Natural killer cell (primary cell): ENCODE measurements around the gene FAM219A. TPM values are rescaled to one million over a fixed set of nuclear protein-coding genes. Genes with fewer than 3 reads are reported as not detected.

ENCODE experiments used
- ATAC-seq, 3 donors: fragments of 150-1000 bp in 2 of 3; fragments of 200-7000 bp in 1 of 3; cut with Tn5 transposase; 1 replicate in 1 of 3; 2 replicates in 2 of 3; pipeline ENCODE4 v1.10.0; 2021; ENCODE audit warnings: mild to moderate bottlenecking in 2 of 3, moderate library complexity in 2 of 3
- DNase-seq, 2 donors: peaks; one replicate each; pipeline versions ENCODE4 v3.0.0 to v3.0.0-alpha.2; 2013 to 2021; ENCODE audit warnings: mixed read lengths in 1 of 2
- H3K27ac ChIP-seq: one replicate; pipeline ENCODE4 v1.5.1; 2013; ENCODE audit warnings: mild to moderate bottlenecking, low read length
- H3K27me3 ChIP-seq: one replicate; pipeline ENCODE4 v1.6.1; 2013; ENCODE audit warnings: low read length; ENCODE audit not compliant: control insufficient read depth, insufficient read depth
- H3K36me3 ChIP-seq: one replicate; pipeline ENCODE4 v1.6.1; 2013; ENCODE audit warnings: low read length; ENCODE audit not compliant: control insufficient read depth, insufficient read depth
- H3K4me1 ChIP-seq: one replicate; pipeline ENCODE4 v1.6.1; 2013; ENCODE audit warnings: low read length; ENCODE audit not compliant: control insufficient read depth, insufficient read depth
- H3K4me3 ChIP-seq: one replicate; pipeline ENCODE4 v1.5.1; 2013; ENCODE audit warnings: low read length
- H3K9me3 ChIP-seq: one replicate; pipeline ENCODE4 v1.6.1; 2013; ENCODE audit warnings: low read length; ENCODE audit not compliant: control insufficient read depth, insufficient read depth
- H3K27ac Mint-ChIP-seq, 2 donors: one replicate each; pipeline ENCODE4 v1.8.0; 2022; ENCODE audit warnings: mild to moderate bottlenecking in 2 of 2, mixed read lengths in 2 of 2, moderate library complexity in 1 of 2
- H3K27me3 Mint-ChIP-seq, 2 donors: one replicate each; pipeline ENCODE4 v1.8.0; 2022; ENCODE audit warnings: low read depth in 2 of 2, mixed read lengths in 2 of 2
- H3K36me3 Mint-ChIP-seq: one replicate; pipeline ENCODE4 v1.8.0; 2022; ENCODE audit warnings: mixed read lengths
- H3K4me1 Mint-ChIP-seq, 2 donors: one replicate each; pipeline ENCODE4 v1.8.0; 2022; ENCODE audit warnings: mixed read lengths in 2 of 2
- H3K4me3 Mint-ChIP-seq: one replicate; pipeline ENCODE4 v1.8.0; 2022; ENCODE audit warnings: mild to moderate bottlenecking, moderate library complexity, mixed read lengths
- H3K9me3 Mint-ChIP-seq, 2 donors: one replicate each; pipeline ENCODE4 v1.8.0; 2022; ENCODE audit warnings: mixed read lengths in 2 of 2
- WGBS: methylation state at CpG from one replicate; pipeline ENCODE4 v1.1.7; 2013; ENCODE audit warnings: missing lambda C conversion rate; ENCODE audit not compliant: insufficient coverage; 5-methylcytosine and 5-hydroxymethylcytosine counted together
- intact Hi-C: fragments of 100-400 bp; cut with micrococcal nuclease; formaldehyde crosslinking; loops from one replicate; pipeline ENCODE4 v1.14.2; 2022
- total RNA-seq, 4 donors: library from RNA; stranded (reverse); fragments of 120-200 nt in 1 of 4; gene quantifications; one replicate each; pipeline versions ENCODE4 v1.2.3 to v1.2.4, GENCODE V29; 2013 to 2022
- TF ChIP-seq, protein P1 (sequence below): fragments of 200-600 bp; IDR thresholded peaks from one replicate; pipeline ENCODE4 v1.8.0; 2022; ENCODE audit warnings: antibody characterized with exemption

Gene FAM219A
- total RNA-seq, 3 donors from 2014 or later (not counting 1 experiment from before 2014, with no cell fraction given) = 18.9 to 20.6 (median 19.2) TPM

DNA sequence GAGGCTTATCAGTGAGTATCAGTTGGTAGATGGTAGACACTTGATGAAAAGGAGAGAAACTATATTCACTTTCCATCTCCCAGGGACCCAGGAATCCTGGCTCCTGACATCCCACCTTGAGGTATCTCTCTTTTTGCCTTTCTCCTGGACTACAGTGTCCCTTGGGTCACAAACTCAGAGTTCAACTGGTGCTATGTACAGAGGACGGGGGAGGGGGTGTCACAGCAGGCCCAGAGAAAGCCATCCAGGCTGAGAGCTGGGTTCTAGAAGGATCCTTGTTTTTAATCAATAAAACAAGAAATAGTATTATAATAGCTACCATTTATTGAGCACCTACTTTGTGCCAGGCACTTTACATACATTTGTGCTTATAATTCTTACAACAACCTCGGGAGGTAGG lies 92.0 kb downstream of the FAM219A start:
- Histone ChIP-seq H3K4me1 (no peaks in the 10 kb centered on the region), H3K27me3 (no peaks in the 10 kb centered on the region), H3K4me3 (no peak overlapping the region), H3K36me3 (no peaks in the 10 kb centered on the region), H3K27ac (no peak overlapping the region), H3K9me3 (no peaks in the 10 kb centered on the region)
- H3K36me3 Mint-ChIP-seq = no peaks in the 10 kb centered on the region
- no peak for ATAC-seq
- H3K27me3 Mint-ChIP-seq = no peaks in the 10 kb centered on the region
- H3K9me3 Mint-ChIP-seq = no peaks in the 10 kb centered on the region
- 94% methylated on average over 2 of the region's 2 CpGs for WGBS
- H3K4me3 Mint-ChIP-seq = no peak overlapping the region
- intact Hi-C loops = no loop called here
- TF ChIP-seq, protein P1, sequence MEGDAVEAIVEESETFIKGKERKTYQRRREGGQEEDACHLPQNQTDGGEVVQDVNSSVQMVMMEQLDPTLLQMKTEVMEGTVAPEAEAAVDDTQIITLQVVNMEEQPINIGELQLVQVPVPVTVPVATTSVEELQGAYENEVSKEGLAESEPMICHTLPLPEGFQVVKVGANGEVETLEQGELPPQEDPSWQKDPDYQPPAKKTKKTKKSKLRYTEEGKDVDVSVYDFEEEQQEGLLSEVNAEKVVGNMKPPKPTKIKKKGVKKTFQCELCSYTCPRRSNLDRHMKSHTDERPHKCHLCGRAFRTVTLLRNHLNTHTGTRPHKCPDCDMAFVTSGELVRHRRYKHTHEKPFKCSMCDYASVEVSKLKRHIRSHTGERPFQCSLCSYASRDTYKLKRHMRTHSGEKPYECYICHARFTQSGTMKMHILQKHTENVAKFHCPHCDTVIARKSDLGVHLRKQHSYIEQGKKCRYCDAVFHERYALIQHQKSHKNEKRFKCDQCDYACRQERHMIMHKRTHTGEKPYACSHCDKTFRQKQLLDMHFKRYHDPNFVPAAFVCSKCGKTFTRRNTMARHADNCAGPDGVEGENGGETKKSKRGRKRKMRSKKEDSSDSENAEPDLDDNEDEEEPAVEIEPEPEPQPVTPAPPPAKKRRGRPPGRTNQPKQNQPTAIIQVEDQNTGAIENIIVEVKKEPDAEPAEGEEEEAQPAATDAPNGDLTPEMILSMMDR = no peak
- no peak overlapping the region for H3K27ac Mint-ChIP-seq
- no peak for DNase-seq
- H3K4me1 Mint-ChIP-seq = no peaks in the 10 kb centered on the region

DNA sequence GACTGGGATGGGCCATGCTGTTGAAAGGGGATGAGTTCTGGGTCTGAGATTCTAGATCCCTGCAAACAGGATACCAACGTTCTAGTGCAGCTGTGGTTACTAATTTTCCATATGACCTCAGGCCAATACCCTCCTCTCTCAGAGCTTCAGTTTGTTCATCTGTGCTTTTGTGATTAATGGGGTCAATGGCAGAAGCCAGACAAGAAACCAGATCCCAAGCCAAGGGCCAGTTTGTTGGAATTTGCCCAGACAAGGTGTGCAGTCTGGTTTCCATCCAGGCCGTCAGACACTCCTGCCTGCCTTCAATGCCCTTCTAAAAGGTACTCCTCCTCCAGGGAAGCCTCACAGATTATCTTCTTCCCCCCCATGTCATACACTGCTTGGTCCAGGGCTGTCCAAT lies 93.1 kb downstream of the FAM219A start:
- Mint-ChIP-seq H3K4me1 (no peaks in the 10 kb centered on the region), H3K4me3 (no peak overlapping the region), H3K27me3 (no peaks in the 10 kb centered on the region), H3K27ac (no peak overlapping the region), H3K9me3 (no peaks in the 10 kb centered on the region), H3K36me3 (no peaks in the 10 kb centered on the region)
- no peak overlapping the region for H3K4me3 ChIP-seq
- intact Hi-C loops = no loop called here
- H3K4me1 ChIP-seq = no peaks in the 10 kb centered on the region
- no peak for DNase-seq
- H3K27ac ChIP-seq = no peak overlapping the region
- TF ChIP-seq, protein P1 = no peak
- WGBS = 71% methylated on average over 2 of the region's 2 CpGs
- H3K9me3 ChIP-seq = no peaks in the 10 kb centered on the region
- H3K27me3 ChIP-seq = no peaks in the 10 kb centered on the region
- no peak for ATAC-seq
- H3K36me3 ChIP-seq = no peaks in the 10 kb centered on the region

DNA sequence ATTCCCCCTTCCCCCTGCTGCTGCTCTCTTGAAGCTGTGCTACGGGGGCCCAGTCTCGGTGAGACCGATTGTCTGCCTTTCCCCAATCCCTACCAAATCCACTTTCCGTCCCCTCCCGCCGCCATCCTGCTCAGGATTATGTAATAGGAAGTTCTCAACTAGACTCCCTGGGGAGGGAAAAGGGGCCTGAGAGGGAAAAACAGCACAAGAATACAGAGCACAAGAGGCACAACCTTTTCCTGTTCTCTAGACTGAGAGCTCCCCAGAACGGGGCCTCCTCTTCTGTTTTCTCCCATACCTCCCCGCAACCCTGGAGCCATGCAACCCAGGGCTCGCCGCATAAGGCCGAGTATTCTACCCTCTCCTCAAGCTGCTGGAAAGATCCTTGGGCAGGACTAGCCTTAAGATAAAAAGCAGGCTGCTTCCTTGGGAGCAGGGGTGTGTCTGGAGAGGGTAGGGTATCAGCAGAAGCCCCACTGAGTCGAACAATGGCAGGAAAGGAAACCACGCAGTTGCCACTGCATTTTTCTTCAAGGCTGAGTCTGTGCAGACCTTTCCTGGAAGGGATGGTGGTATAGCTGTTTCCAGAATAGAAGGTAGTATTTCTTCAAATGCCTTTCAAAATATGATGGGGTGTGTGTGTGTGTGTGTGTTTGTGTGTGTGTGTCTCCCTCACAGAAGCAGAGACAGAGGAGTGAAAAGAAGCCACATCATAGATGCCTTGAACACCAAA lies 94.6 kb downstream of the FAM219A start:
- WGBS = 55% methylated on average over 10 of the region's 13 CpGs
- Histone ChIP-seq H3K4me3 (no peak overlapping the region), H3K9me3 (no peaks in the 10 kb centered on the region), H3K4me1 (no peaks in the 10 kb centered on the region), H3K27ac (no peak overlapping the region), H3K27me3 (no peaks in the 10 kb centered on the region), H3K36me3 (no peaks in the 10 kb centered on the region)
- intact Hi-C loops = no loop called here
- DNase-seq = peak in 1 of 2 donors; percentile 41
- H3K4me1 Mint-ChIP-seq = no peaks in the 10 kb centered on the region
- H3K36me3 Mint-ChIP-seq = no peaks in the 10 kb centered on the region
- no peak for ATAC-seq
- H3K4me3 Mint-ChIP-seq = no peak overlapping the region
- TF ChIP-seq, protein P1 = no peak
- no peak overlapping the region for H3K27ac Mint-ChIP-seq
- no peaks in the 10 kb centered on the region for H3K27me3 Mint-ChIP-seq
- H3K9me3 Mint-ChIP-seq = no peaks in the 10 kb centered on the region
